NCI-H748 treated with DMSO at 0.1 percent for 48 hours (cell line): Measurements from ENCODE around the gene SOX11.

Experiments used
- DNase-seq: peaks from one replicate; lab custom pipeline; 2025; lab: John Stamatoyannopoulos, UW

The SOX11 gene

DNA sequence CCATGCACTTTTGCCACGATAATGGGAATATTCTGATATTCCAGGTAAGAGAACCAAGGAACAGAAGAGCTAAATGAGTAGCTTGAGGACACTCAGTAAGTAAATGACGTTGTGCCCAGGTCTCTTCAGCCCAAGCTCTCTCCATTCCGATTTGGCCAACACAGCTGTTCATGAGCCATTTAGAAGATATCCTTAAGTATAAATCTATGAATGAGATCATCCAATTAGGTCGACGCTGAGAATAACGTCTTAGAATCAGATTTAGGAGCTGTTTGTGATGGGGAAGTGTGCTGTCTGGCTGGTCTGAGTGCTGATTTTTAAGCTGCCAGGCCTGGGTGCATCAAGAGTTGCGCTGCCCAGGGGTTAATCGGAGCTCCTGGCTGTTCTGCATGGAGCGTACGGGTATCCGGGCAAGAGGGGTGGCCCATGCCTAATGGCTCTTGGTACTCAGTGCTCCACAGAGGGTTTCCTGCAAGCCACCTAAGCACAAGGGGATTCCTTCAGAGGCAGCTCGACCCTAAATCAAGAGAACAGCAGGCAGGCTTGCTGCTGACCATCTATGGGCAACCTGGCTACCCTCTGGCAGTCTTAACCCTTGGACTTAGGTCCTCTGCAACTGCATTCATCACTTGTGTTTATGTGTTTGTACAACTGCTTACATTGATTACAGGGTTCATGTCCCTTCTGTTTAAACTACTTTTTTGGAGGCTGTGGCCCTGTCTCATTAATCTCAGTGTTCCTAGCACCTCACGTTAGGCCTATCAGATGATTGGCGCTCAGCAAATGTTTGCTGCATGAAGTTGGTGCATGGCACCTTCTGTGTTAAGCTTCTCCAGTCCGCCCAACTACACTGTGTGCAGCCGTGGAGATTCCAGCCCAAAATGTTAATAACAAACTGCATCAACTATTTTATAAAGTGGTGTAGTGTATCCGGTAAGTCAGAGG lies 31.9 kb downstream of the SOX11 start:
- no peak for DNase-seq

GRCh38 chr2:5725072-5725471 lies 32.9 kb downstream of the SOX11 start:
- no peak for DNase-seq

- no peak for DNase-seq
Observed at GRCh38 chr2:5725794-5726463, 33.7 kb downstream of the SOX11 start.

- DNase-seq, result no peak
Observed at GRCh38 chr2:5727235-5727634, 35.1 kb downstream of the SOX11 start.

- no peak for DNase-seq
Observed at GRCh38 chr2:5729416-5729815, 37.2 kb downstream of the SOX11 start.

- no peak for DNase-seq
Observed at GRCh38 chr2:5730386-5730785, 38.2 kb downstream of the SOX11 start.

- DNase-seq, result no peak
Observed at GRCh38 chr2:5734859-5735520, 42.8 kb downstream of the SOX11 start.

DNA sequence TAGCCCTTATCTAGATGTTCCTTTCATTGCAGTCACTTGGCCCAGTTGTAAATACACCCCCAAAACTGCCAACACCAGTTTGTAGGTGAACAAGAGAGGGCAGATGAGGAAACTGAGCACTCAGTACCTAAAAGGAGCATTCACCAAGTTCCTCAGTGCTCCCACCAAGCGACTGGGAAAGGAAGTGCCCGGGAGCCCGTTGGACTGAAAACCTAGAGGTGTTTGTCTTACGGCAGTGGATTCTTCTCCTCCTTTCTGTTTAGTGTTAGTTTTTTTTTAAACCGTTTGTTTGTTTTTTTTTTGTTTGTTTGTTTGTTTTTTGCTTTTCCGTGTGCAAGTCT lies 43.3 kb downstream of the SOX11 start:
- no peak for DNase-seq

DNA sequence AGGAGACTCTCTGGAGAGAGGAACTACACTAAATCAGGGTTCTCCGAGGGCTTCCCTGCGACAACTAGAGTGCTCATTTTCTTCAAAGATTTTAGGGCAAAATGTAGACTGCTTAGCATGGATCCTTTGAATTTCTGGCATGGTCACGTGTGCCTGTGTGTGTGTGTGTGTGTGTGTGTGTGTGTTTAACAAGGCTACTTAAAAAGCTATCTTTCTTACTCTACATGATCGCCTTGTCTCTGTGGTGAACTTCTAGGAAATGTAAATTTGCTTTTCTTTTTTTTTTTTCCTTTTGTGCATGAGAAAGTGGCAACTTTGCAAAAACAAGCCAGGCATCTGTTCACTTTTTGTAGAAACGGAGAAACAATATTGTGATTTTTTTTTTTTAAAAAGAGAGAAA lies 43.9 kb downstream of the SOX11 start:
- no peak for DNase-seq

GRCh38 chr2:5736886-5737285 lies 44.7 kb downstream of the SOX11 start:
- no peak for DNase-seq

- DNase-seq, result no peak
Observed at GRCh38 chr2:5740053-5740452, 47.9 kb downstream of the SOX11 start.

GRCh38 chr2:5740817-5741216 lies 48.6 kb downstream of the SOX11 start:
- DNase-seq, result no peak

GRCh38 chr2:5741242-5741641 lies 49.1 kb downstream of the SOX11 start:
- no peak for DNase-seq

GRCh38 chr2:5742126-5742525 lies 49.9 kb downstream of the SOX11 start:
- DNase-seq, result no peak

GRCh38 chr2:5748391-5748790 lies 56.2 kb downstream of the SOX11 start:
- DNase-seq, result no peak

DNA sequence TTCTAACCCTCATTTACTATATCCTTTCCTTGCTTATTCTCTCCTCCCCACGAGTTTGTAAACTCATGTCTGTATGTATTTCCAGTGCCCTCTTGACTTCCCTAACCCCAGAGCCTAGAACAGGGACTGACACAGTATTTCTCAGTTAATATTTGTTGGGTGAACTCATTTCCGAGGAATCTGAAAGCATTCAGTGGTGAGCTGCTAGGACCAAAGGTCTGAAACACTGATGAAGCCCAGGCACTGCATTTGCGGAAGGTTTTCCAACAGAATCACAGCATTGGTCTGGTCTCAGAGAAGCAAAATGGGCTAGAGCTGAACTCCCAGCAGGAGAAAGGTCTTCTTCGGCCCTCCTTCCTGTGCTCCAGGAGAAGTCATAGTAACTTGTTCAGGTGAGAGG lies 56.8 kb downstream of the SOX11 start:
- no peak for DNase-seq

- no peak for DNase-seq
Observed at GRCh38 chr2:5749347-5749746, 57.2 kb downstream of the SOX11 start.
